HepG2 (cell line): ENCODE data around the gene RASL12.

Experiments used
- CEBPB ChIP-seq: IDR thresholded peaks from 2 replicates; pipeline ENCODE4 v1.6.1; 2011; ENCODE audit warnings: low read depth, low read length, improper control_type of control experiment, borderline replicate concordance
- CTCF ChIP-seq: sonication (generic); formaldehyde crosslinking; IDR thresholded peaks from 2 replicates; pipeline ENCODE4 v1.5.0; 2020; ENCODE audit warnings: mild to moderate bottlenecking, missing genetic modification reagents, moderate library complexity
- ELF1 ChIP-seq: sonication (generic); formaldehyde crosslinking; IDR thresholded peaks from 2 replicates; pipeline ENCODE4 v1.4.0; 2020; ENCODE audit warnings: missing genetic modification reagents
- EZH2 ChIP-seq: conservative IDR thresholded peaks from 2 replicates; pipeline ENCODE4 v1.6.1; 2012; ENCODE audit warnings: mild to moderate bottlenecking, low read depth, low read length, moderate library complexity
- GTF3A ChIP-seq: sonication (generic); formaldehyde crosslinking; conservative IDR thresholded peaks from 2 replicates; pipeline ENCODE4 v1.4.0; 2020; ENCODE audit warnings: mild to moderate bottlenecking, missing genetic modification reagents
- HNRNPUL1 ChIP-seq: fragments of 200-400 bp; formaldehyde crosslinking; IDR thresholded peaks from 2 replicates; pipeline ENCODE4 v1.6.1; 2017; ENCODE audit warnings: low read depth, mild to moderate bottlenecking, low read length, moderate library complexity
- JUN ChIP-seq: sonication (generic); formaldehyde crosslinking; IDR thresholded peaks from 2 replicates; pipeline ENCODE4 v1.4.0; 2020; ENCODE audit warnings: mild to moderate bottlenecking, missing genetic modification reagents
- PAX8 ChIP-seq: sonication (generic); formaldehyde crosslinking; IDR thresholded peaks from 2 replicates; pipeline ENCODE4 v1.8.0; 2022; ENCODE audit warnings: mild to moderate bottlenecking, missing genetic modification reagents, borderline replicate concordance
- POGZ ChIP-seq: sonication (generic); formaldehyde crosslinking; IDR thresholded peaks from 2 replicates; pipeline ENCODE4 v1.4.0; 2020; ENCODE audit warnings: mild to moderate bottlenecking, missing genetic modification reagents
- POLR2AphosphoS5 ChIP-seq: IDR thresholded peaks from 2 replicates; pipeline ENCODE4 v1.6.1; 2012; ENCODE audit warnings: low read depth, low read length
- REPIN1 ChIP-seq: sonication (generic); formaldehyde crosslinking; IDR thresholded peaks from 2 replicates; pipeline ENCODE4 v1.8.0; 2022; ENCODE audit warnings: missing genetic modification reagents, low read depth, mild to moderate bottlenecking, borderline replicate concordance
- THRA ChIP-seq: sonication (generic); formaldehyde crosslinking; IDR thresholded peaks from 2 replicates; pipeline ENCODE4 v1.4.0; 2020; ENCODE audit warnings: missing genetic modification reagents, borderline replicate concordance
- ZKSCAN8 ChIP-seq: IDR thresholded peaks from 2 replicates; pipeline ENCODE4 v1.6.1; 2016; ENCODE audit warnings: borderline replicate concordance, missing genetic modification reagents, missing compliant biosample characterization
- ZNF674 ChIP-seq: sonication (generic); formaldehyde crosslinking; IDR thresholded peaks from 2 replicates; pipeline ENCODE4 v1.5.0; 2020; ENCODE audit warnings: low read depth, mild to moderate bottlenecking, missing genetic modification reagents

DNA sequence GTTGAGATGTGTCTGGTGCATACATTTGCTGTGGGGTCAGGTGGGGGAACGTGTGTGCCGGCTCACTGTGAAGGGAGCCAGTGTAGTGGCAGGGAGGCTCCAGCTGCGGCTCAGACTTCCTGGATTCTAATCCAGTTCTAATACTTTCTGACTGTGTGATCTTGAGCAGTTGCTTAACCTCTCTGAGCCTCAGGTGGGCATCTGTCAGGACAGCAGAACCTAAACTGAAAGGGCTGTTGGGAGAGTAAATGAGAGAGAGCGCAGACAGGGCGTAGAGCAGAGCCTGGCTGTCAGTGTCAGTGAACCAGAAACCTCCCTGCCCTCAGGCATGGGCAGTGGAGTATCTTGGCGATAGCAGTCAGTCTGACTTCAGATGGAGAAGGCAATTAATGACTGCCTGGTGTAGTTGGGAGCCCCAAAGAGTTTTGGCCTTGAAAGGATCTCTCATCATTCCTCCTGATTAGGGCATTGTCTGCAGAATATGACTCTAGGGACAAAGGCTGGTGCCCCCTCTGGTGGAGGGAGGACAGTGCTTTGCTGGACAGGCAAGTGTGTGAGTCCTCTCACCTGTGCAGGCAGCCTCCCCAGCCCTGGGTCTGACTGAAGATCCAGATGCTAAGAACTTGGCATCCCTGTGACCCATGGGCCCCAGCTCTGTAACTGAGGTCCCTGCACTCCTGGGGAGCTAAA, 18.3 kb upstream of the RASL12 start:
- TF ChIP-seq HNRNPUL1 = no peak
- TF ChIP-seq ZNF674 (CRISPR knock-in tag) = no peak
- TF ChIP-seq CTCF (CRISPR knock-in tag) = peak; percentile 88
- TF ChIP-seq ZKSCAN8 = no peak
- no peak for TF ChIP-seq THRA (CRISPR knock-in tag)
- TF ChIP-seq POLR2AphosphoS5 = no peak
- no peak for TF ChIP-seq REPIN1
- no peak for TF ChIP-seq CEBPB
- no peak for TF ChIP-seq JUN
- TF ChIP-seq POGZ = no peak
- no peak for TF ChIP-seq EZH2
- no peak for TF ChIP-seq GTF3A (CRISPR knock-in tag)
- TF ChIP-seq ELF1 (CRISPR knock-in tag) = no peak
- TF ChIP-seq PAX8 (CRISPR knock-in tag) = no peak
